ENCODE measurements around the gene STX17.
"Not testable (repeated sequence)": the region's sequence is repeated elsewhere in the genome, so short reads cannot be mapped to it uniquely, and the experiment has no call there.

STX17 gene

DNA sequence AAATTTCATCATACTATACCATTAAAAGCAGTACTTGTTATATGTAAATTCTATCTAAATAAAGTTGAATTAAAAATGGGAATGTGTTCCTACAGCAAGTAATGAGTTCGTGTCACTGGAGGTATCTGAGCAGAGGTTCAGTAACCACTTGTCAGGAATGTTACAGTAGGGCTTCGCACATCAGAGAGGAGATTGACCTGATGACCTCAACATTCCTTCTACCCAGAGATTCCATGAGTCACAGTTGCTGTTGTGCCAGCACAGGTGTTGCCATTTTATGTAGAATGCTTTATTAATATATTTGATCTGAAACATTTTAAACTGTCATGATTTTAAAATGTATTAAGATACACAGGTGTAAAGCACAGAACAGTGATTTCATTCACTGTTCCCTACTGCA, 60.3 kb downstream of the STX17 start:
- in situ Hi-C loops (cut with MboI; ENCODE audit: low sequenced_read_pairs): no loop called here

DNA sequence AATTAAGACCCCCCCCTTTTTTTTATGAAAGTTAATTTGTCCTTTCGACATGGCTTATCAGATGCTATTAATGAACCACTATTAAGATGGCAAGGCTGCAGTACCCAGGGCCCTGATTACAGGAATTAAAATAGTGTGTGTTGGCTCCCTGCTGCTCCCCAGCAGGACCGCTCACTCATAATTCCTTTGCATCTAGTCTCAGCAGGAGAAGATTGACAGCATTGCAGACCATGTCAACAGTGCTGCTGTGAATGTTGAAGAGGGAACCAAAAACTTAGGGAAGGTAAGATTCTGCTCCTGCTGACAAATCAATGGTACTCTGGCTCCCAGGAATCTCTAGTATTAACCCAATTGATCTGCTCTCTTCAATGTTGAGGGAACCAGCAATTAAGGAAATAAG, 61.0 kb downstream of the STX17 start:
- in situ Hi-C loops (cut with MboI; ENCODE audit: low sequenced_read_pairs): no loop called here

DNA sequence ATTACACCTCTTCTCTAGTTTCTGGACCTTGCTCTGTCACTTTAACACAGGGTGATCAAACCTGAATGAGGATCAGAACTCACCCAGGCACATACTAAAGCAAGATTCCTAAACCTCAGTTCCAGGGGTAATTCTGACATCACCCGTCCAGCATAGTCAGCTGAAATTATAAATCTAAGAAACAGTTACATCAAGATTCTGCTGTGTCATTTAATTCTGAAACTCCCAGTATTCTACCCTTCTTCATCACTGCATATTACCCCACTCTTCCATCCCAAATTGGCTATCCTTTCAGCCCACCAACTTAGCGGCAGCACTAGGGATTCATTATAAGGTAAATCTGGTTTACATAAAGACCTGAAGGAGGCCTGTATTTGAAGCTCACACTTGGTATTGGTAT, 64.0 kb downstream of the STX17 start:
- in situ Hi-C loops (cut with MboI; ENCODE audit: low sequenced_read_pairs): no loop called here

DNA sequence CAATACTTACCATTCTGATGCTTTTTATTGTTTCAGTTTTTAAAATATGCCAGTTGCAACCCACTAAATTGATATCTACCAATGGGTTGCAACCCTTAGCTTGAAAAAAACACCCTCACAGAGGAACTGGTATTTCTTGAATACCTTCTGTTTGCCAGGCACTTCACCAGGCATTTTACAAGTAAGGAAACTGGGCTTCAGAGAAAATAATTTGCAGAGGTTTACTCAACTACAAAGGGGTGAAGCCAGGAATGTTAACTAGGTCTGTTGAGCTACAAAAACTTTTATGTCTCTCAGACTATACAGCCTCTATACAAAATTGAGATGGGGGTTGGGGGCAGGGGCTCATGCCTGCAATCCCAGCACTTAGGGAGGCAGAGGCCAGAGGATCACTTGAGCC, 65.0 kb downstream of the STX17 start:
- in situ Hi-C loops (cut with MboI; ENCODE audit: low sequenced_read_pairs): no loop called here

DNA sequence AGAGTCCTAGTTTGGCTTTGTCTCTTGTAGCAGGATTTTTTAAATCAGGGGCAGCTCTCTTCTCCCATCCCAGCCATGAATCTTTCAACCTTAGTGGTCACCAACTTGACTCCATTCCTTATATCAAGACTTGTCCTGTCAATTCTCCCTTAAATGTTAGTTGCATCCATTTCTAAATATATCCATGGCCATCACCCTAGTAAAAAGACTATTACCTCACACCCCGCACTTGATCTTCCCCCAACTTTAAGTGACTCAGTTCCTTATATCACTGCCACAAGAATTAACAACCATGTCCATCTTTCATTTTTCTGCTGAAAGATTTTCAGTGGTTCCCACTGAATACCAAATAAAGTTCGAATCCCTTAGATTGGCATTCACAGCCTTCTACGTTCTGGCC, 67.0 kb downstream of the STX17 start:
- in situ Hi-C loops (cut with MboI; ENCODE audit: low sequenced_read_pairs): no loop called here

DNA sequence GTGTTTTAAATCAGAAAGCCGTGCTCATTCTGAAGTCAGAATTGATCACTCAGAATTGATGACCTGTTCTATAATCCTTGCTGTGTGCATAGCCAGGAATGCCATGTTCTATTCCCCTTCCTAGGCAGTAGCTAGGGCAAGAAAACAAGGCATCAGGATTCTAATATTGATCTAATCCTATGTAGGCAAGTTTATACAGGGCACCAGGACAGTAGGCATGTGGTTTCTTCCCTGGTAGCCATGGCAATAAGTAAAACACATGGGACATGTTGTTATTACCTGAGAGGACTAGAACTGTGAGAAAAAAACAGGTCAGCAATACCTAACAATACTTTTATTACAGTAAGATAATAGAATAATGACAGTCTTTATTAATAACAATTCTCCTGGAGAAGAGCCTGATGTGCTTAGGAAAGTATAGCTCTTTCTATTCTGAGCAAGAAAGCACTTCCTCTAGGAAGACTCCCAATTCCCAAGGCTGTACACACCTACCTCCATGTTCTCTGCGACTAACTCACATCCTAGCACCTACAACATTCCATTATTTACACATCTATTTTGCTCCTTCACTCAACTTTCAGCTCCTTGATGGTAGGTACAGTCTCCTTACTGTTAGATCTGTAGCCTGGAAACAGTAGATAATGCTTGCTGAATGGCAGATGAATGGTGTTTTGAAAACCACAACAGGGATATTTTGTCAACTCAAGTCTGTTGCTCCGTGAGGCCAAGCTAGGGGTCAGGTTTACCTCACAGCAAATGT, 70.8 kb downstream of the STX17 start:
- in situ Hi-C loops (cut with MboI; ENCODE audit: low sequenced_read_pairs): no loop called here

DNA sequence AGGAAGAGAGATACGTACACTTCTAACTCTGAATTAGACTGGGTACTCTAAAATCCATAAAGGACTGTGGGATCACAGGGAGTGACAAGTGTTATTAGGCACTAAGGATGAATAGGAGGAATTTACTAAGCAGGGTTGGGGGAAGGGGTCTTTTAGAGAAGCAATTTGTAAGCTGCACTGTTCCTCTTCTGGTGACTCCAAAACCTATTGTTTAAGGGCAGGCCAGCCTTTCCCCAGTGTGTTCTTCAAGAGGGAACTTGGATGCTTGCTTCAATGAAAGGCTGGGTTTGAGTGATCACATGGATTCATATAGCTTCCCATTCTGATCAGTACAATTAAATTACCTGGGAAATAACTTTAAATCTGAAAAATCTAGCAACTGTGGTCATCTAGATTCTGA, 71.8 kb downstream of the STX17 start:
- in situ Hi-C loops (cut with MboI; ENCODE audit: low sequenced_read_pairs): no loop called here

DNA sequence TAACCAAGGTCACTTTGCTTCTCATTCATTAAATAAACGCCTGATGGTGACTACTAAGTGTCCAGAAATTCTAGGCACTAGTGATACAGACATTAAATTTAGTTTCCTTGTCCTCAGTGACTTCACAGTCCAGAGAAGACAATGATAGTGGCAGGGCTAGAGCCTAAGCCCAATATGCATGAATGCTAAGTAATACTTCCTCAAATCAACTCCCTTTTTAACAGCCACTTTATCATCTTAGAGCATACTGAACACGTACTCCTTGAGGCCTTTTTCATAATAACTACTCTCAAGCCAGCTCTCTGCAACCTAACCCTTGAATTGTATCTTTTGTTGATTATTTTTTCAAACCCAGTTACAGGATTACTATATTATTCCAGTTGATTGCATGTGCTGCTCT, 74.1 kb downstream of the STX17 start:
- in situ Hi-C loops (cut with MboI; ENCODE audit: low sequenced_read_pairs): no loop called here

DNA sequence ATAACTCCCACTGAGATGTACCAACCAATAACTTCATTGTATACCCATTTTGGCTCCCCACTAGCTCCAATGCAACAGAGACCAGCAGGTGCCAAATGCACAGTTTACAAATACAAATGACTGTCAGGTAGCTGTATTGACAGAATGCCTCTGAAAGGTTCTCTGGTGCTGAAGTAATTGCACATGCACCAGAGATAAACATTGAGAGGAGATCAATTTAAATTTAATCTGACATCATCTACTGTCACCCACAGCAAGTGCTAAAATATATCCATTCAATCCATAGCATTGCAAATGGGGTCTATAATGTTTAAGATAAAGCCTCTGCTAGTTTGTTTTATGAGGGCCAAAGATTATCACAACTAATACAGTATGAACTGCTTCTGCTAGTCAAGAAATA, 80.2 kb downstream of the STX17 start:
- in situ Hi-C loops (cut with MboI; ENCODE audit: low sequenced_read_pairs): no loop called here

DNA sequence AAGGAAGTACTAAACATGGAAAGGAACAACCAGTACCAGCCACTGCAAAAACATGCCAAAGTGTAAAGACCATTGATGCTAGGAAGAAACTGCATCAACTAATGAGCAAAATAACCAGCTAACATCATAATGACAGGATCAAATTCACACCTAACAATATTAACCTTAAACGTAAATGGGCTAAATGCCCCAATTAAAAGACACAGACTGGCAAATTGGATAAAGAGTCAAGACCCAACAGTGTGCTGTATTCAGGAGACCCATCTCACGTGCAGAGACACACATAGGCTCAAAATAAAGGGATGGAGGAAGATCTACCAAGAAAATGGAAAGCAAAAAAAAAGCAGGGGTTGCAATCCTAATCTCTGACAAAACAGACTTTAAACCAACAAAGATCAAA, 84.1 kb downstream of the STX17 start:
- in situ Hi-C loops (cut with MboI; ENCODE audit: low sequenced_read_pairs): not testable (repeated sequence)

DNA sequence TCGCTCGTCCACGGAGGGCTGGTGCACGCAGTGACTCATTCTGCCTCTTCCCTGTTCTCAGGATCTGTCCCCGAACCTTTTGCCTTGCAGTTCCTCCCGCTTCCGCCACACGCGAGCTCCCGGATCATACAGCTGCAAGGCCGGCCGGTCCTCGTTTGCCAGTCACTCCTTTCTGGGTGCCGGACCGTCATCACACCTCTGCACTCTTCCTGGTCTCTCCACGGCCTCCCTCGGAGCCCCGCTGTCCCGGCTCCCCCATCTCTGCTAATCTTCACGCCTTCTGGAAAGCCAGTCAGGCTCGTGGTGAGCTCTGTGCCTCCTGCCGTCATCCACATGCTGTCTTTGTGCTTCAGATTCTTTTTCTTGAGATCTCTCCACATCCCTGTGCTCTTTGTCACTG, 91.8 kb downstream of the STX17 start:
- in situ Hi-C loops (cut with MboI; ENCODE audit: low sequenced_read_pairs): no loop called here

DNA sequence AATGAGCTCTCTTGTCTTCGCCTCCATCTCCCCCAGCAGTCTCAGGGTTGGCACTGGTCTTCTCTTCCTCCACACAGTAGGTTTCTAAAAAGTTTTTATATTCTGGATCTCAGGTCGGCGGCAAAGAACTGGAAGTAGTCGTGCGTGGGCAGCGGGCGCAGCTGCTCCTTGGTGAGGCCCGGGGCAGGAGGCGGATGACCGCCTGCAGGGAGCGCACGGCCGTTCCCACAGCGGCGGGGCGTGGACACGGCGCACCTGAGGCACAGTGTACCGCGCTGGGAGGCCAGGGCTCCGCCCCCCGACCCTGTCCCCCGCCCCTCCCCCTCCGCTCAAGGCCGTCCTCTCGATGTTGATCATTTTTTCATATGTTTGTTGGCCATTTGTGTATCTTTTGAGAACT, 92.4 kb downstream of the STX17 start:
- in situ Hi-C loops (cut with MboI; ENCODE audit: low sequenced_read_pairs): no loop called here

DNA sequence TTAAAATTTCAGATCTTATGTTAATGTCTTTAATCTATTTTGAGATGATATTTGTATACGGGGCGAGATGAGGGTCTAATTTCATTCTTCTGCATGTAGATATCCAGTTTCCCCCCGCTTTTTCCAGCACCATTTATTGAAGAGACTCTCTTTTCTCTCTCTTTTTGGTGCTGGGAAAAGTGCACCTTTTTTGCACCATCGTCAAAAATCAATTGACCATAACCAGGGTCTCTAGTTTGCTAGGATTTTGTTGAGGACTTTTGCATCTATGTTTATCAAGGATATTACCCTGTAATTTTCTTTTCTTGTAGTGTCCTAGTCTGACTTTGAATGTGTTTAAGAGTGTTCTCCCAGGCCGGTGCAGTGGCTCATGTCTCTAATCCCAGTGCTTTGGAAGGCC, 93.3 kb downstream of the STX17 start:
- in situ Hi-C loops (cut with MboI; ENCODE audit: low sequenced_read_pairs): loop anchor here (25.0 kb wide), 2 partner anchors 187 to 737 kb away; partner anchors contain the start of gene NR4A3

DNA sequence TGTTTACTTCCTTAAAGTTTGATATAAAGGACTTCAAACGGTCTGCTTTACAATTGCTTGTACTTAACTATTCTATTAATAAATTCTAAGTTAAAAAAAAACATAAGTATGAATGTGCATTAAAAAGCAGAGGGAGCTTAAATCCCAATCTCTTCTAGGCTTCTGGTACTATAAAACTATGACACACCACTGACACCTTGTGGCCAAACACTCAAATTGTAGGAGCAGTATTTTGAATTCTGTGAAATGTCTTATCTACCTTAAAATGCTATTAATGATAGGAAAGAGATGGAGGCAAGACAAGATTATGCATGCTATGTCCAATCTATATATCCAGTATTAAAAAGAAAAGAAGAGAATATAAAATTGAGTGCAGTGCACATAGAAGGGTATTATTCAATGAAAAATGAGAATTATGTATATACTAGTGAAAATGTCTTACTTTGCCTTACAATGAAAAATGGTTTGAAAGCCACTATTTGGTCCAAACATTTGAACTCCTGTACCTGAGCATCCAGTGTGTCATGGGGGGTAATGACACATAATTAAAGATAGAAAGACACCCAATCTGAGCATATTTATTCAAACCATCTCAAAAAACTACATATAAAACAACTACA, 104.7 kb downstream of the STX17 start:
- in situ Hi-C loops (cut with MboI; ENCODE audit: low sequenced_read_pairs): loop anchor here (25.0 kb wide), 2 partner anchors 199 to 749 kb away; partner anchors contain the start of gene NR4A3

DNA sequence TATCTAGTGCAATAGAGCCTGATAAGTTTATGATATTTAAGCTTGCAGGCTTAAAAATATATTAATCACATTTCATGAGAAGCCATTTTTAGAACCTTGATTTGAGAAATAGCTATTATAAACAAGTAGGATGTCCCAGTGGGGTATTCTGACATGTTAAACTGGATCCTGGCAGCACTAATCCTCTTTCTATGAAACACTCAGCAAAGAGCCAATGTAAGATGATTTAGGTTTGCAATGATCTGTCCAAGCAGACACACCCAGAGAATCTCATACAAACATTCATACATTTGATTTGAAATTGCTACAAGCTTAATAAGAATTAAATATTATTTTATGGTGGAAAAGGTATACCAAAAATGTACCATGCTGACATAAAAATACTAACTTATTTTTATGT, 105.8 kb downstream of the STX17 start:
- in situ Hi-C loops (cut with MboI; ENCODE audit: low sequenced_read_pairs): loop anchor here (25.0 kb wide), 2 partner anchors 200 to 750 kb away; partner anchors contain the start of gene NR4A3

DNA sequence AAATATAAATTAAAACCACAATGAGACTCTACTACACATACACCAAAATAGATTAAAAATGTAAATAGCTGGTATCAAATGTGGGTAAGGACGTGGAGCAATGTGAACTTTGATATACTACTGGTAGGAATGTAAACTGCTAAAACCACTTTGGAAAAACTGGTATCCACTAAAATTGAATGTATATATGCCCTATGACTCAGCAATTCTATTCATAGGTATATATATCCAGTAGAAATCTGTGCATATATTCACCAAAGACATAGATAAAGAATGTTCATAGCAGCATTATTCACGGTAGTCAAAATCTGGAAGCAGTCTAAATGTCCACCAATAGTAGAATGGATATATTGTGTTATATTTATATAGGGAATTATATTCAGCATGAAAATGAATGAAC, 107.1 kb downstream of the STX17 start:
- in situ Hi-C loops (cut with MboI; ENCODE audit: low sequenced_read_pairs): loop anchor here (25.0 kb wide), 2 partner anchors 201 to 751 kb away; partner anchors contain the start of gene NR4A3

DNA sequence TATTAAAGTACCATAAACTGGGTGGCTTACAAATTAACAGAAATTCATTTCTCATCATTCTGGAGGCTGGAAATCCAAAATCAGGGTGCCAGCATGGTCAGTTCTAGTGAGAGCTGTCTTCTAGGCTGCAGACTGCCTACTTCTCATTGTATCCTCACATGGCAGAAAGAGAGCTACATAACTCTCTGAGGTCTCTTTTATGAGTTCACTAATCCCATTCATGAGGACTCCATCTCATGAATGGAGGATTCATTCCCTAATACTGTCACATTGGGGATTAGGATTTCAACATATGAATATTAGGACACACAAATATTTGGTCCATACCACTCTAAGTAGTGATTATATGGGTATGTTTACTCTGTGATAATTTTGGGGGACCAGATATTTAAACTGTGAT, 108.4 kb downstream of the STX17 start:
- in situ Hi-C loops (cut with MboI; ENCODE audit: low sequenced_read_pairs): loop anchor here (25.0 kb wide), 2 partner anchors 203 to 753 kb away; partner anchors contain the start of gene NR4A3

DNA sequence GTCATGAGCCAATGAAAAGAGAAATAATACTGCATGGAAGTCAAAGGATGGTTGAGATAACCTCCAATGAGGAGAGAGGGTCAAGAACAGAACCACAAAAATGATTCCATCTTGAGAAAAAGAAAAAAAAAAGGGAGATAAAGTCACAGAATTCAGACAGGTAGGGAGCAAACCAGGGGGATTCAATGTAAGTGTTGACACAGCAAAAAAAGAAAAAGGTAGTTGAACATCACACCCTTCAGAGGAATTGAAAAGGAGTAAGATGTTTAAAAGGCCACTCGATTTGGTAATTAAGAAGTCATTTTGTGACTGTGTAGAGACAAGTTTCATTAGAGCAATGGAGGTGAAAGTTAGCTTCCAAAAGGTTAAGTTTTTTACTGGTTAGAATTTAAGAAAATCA, 113.1 kb downstream of the STX17 start:
- in situ Hi-C loops (cut with MboI; ENCODE audit: low sequenced_read_pairs): loop anchor here (25.0 kb wide), 2 partner anchors 207 to 757 kb away; partner anchors contain the start of gene NR4A3
